GM23338 (cell line): ENCODE measurements around the gene ENPEP. TPM values are rescaled to one million over a fixed set of nuclear protein-coding genes. Genes with fewer than 3 reads are reported as not detected.
A peak's percentile ranks its signal among the peaks of the same experiment; 100 is the strongest.

Source experiments
- ATAC-seq: fragments of 200-7000 bp; cut with Tn5 transposase; 3 replicates; pipeline ENCODE4 v1.9.1; 2020
- DNase-seq: peaks from one replicate; pipeline ENCODE4 v3.0.0-alpha.2; 2015; ENCODE audit warnings: low spot score
- H2AFZ ChIP-seq: fragments of 200-600 bp; sonication (generic); 2 replicates; pipeline ENCODE4 v1.8.0; 2016; ENCODE audit warnings: antibody characterized with exemption, mild to moderate bottlenecking, moderate library complexity
- H3F3A ChIP-seq: fragments of 200-600 bp; sonication (generic); replicated peaks from 2 replicates; pipeline ENCODE4 v1.8.0; 2017; ENCODE audit warnings: antibody characterized with exemption, mixed run types, low read depth
- H3K27ac ChIP-seq: fragments of 200-600 bp; sonication (generic); 2 replicates; pipeline ENCODE4 v1.6.1; 2016; ENCODE audit warnings: low read depth
- H3K27me3 ChIP-seq: fragments of 200-600 bp; sonication (generic); 2 replicates; pipeline ENCODE4 v1.8.0; 2016; ENCODE audit warnings: mild to moderate bottlenecking, mixed run types, moderate library complexity; ENCODE audit not compliant: insufficient read depth
- H3K36me3 ChIP-seq: fragments of 200-600 bp; sonication (generic); 2 replicates; pipeline ENCODE4 v1.8.0; 2016; ENCODE audit warnings: mild to moderate bottlenecking; ENCODE audit not compliant: insufficient read depth
- H3K4me1 ChIP-seq: fragments of 200-600 bp; sonication (generic); 2 replicates; pipeline ENCODE4 v1.8.0; 2016; ENCODE audit warnings: mild to moderate bottlenecking, moderate library complexity; ENCODE audit not compliant: insufficient read depth
- H3K4me2 ChIP-seq: fragments of 200-600 bp; sonication (generic); 2 replicates; pipeline ENCODE4 v1.7.1; 2017; ENCODE audit warnings: mixed run types
- H3K4me3 ChIP-seq: fragments of 200-600 bp; sonication (generic); 2 replicates; pipeline ENCODE4 v1.6.1; 2016; ENCODE audit warnings: mixed run types
- H3K79me2 ChIP-seq: fragments of 200-600 bp; sonication (generic); replicated peaks from 2 replicates; pipeline ENCODE4 v1.8.0; 2017; ENCODE audit warnings: mild to moderate bottlenecking; ENCODE audit not compliant: insufficient read depth
- H3K9me2 ChIP-seq: fragments of 200-600 bp; sonication (generic); 2 replicates; pipeline ENCODE4 v1.8.0; 2017; ENCODE audit not compliant: insufficient read depth
- H4K20me1 ChIP-seq: fragments of 200-600 bp; sonication (generic); replicated peaks from 2 replicates; pipeline ENCODE4 v1.8.0; 2017; ENCODE audit warnings: mild to moderate bottlenecking; ENCODE audit not compliant: insufficient read depth
- H3K27ac Mint-ChIP-seq: 2 replicates; pipeline ENCODE4 v1.8.0; 2020; ENCODE audit warnings: inconsistent platforms, mild to moderate bottlenecking, moderate library complexity, mixed read lengths
- H3K27me3 Mint-ChIP-seq: 3 replicates; pipeline ENCODE4 v1.8.0; 2022; ENCODE audit warnings: low read depth, mild to moderate bottlenecking, moderate library complexity, mixed read lengths, inconsistent platforms; ENCODE audit not compliant: insufficient read depth, poor library complexity
- H3K36me3 Mint-ChIP-seq: 3 replicates; pipeline ENCODE4 v1.8.0; 2021; ENCODE audit warnings: low read depth, mild to moderate bottlenecking, inconsistent platforms, moderate library complexity, mixed read lengths
- H3K4me1 Mint-ChIP-seq: 3 replicates; pipeline ENCODE4 v1.8.0; 2020; ENCODE audit warnings: mild to moderate bottlenecking, inconsistent platforms, mixed read lengths
- H3K4me3 Mint-ChIP-seq: 3 replicates; pipeline ENCODE4 v1.8.0; 2021; ENCODE audit warnings: moderate library complexity, mild to moderate bottlenecking, inconsistent platforms, mixed read lengths
- H3K9me3 Mint-ChIP-seq: 3 replicates; pipeline ENCODE4 v1.8.0; 2020; ENCODE audit warnings: moderate library complexity, mild to moderate bottlenecking, inconsistent platforms, mixed read lengths
- CREB1 ChIP-seq: fragments of 250-450 bp; sonication (Bioruptor Pico); IDR thresholded peaks from 2 replicates; pipeline ENCODE4 v1.5.0; 2020; ENCODE audit warnings: low read depth, mild to moderate bottlenecking, moderate library complexity
- CTCF ChIP-seq, 2 experiments: fragments of 200-600 bp in 1 of 2; sonication (generic) in 1 of 2; conservative IDR thresholded peaks; 2 replicates each; pipeline versions ENCODE4 v1.5.1 to v1.6.1; 2016 to 2017; ENCODE audit warnings: antibody characterized with exemption in 2 of 2, low read depth in 2 of 2, mild to moderate bottlenecking in 2 of 2, moderate library complexity in 1 of 2
- EZH2 ChIP-seq: fragments of 200-600 bp; sonication (generic); IDR thresholded peaks from one replicate; pipeline ENCODE4 v1.8.0; 2017; ENCODE audit warnings: antibody characterized with exemption, mild to moderate bottlenecking, low read depth; ENCODE audit not compliant: unreplicated experiment
- EZH2phosphoT487 ChIP-seq: fragments of 200-600 bp; sonication (generic); IDR thresholded peaks from one replicate; pipeline ENCODE4 v1.8.1; 2018; ENCODE audit warnings: antibody characterized with exemption; ENCODE audit not compliant: unreplicated experiment
- JUNB ChIP-seq: IDR thresholded peaks from one replicate; pipeline ENCODE4 v1.6.1; 2016; ENCODE audit warnings: antibody characterized with exemption; ENCODE audit not compliant: unreplicated experiment
- NANOG ChIP-seq: IDR thresholded peaks from 2 replicates; pipeline ENCODE4 v1.6.1; 2016; ENCODE audit warnings: antibody characterized with exemption, borderline replicate concordance
- POLR2AphosphoS5 ChIP-seq: IDR thresholded peaks from 2 replicates; pipeline ENCODE4 v1.6.1; 2016; ENCODE audit warnings: antibody characterized with exemption, low read depth
- STAT1 ChIP-seq: IDR thresholded peaks from one replicate; pipeline ENCODE4 v1.6.1; 2016; ENCODE audit warnings: antibody characterized with exemption; ENCODE audit not compliant: unreplicated experiment
- ZNF114 ChIP-seq: fragments of 250-450 bp; sonication (Bioruptor Pico); IDR thresholded peaks from 2 replicates; pipeline ENCODE4 v1.5.0; 2020; ENCODE audit warnings: mild to moderate bottlenecking, moderate library complexity
- ZNF331 ChIP-seq: fragments of 250-450 bp; sonication (Bioruptor Pico); IDR thresholded peaks from 2 replicates; pipeline ENCODE4 v1.5.0; 2020; ENCODE audit warnings: low read depth, mild to moderate bottlenecking, moderate library complexity
- polyA plus RNA-seq: library from polyadenylated mRNA; unstranded; fragments of >200 nt; fragmentation: Nextera tagmentation; extraction: Ambion mirVana; gene quantifications from 2 replicates; pipeline ENCODE4 v1.2.1, GENCODE V29; 2016
- total RNA-seq: library from RNA; depleted of rRNA; stranded (reverse); fragments of >200 nt; shearing (Covaris generic); gene quantifications from 2 replicates; pipeline ENCODE4 v1.2.3, GENCODE V29; 2014
- TF ChIP-seq, protein P1 (sequence below): IDR thresholded peaks from one replicate; pipeline ENCODE4 v1.6.1; 2018; ENCODE audit warnings: antibody characterized with exemption; ENCODE audit not compliant: unreplicated experiment
- TF ChIP-seq, protein P2 (sequence below): IDR thresholded peaks from 2 replicates; pipeline ENCODE4 v1.6.1; 2016; ENCODE audit warnings: antibody characterized with exemption

Gene ENPEP
- total and polyA plus RNA-seq, 2 experiments from 2014 or later, result 0.79 to 1.5 TPM

DNA sequence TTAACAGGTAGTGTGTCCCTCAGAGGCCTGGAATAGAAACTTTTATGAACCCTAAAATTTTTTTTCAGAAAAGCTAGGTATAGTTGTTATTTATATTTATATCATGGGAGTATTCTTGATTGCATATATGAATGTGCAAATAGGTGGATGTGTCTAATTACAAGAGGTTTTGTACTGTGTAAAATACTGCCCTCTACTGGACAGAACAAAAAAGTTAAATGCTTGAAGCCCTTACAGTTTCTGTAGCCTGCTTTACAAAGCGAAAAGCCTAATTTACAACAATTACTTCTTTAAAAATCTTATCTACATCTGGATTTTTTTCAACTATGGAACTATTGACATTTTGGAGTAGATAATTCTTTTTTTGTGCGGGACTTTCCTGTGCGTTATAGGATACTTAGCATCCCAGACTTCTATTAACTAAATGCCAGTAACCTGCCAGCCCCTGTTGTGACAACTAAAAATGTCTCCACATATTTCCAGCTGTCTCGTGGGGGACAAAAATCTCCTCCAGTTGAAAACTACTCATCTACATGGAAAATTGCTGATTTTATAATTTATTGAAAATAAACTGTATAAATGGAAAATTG lies 35.1 kb downstream of the ENPEP start:
- Mint-ChIP-seq H3K36me3 (no peaks in the 10 kb centered on the region), H3K27ac (no peak overlapping the region), H3K4me1 (peaks cover 3% of the 10 kb centered on the region; the same call in 2 of the 3 replicates), H3K27me3 (peaks cover 1% of the 10 kb centered on the region), H3K9me3 (no peaks in the 10 kb centered on the region), H3K4me3 (no peak overlapping the region)
- peak; percentile 61 to 84 for TF ChIP-seq CTCF (conservative IDR thresholded peaks at IDR 0.05; ENCODE audit: low read depth in 2 of 2)
- no peak for TF ChIP-seq NANOG
- ATAC-seq, result peak; percentile 43; the same call in 1 of the 3 replicates
- Histone ChIP-seq H3K4me2 (no peak overlapping the region), H4K20me1 (no peaks in the 10 kb centered on the region), H3K4me1 (no peaks in the 10 kb centered on the region), H3K79me2 (no peaks in the 10 kb centered on the region), H3K36me3 (no peaks in the 10 kb centered on the region), H3K9me2 (no peaks in the 10 kb centered on the region), H3K4me3 (no peak overlapping the region), H3F3A (no peaks in the 10 kb centered on the region), H3K27ac (no peak overlapping the region), H3K27me3 (no peaks in the 10 kb centered on the region), H2AFZ (no peak overlapping the region)
- DNase-seq, result peak; percentile 78

GRCh38 chr4:110512901-110513300 lies 36.9 kb downstream of the ENPEP start:
- no peaks in the 10 kb centered on the region for H4K20me1 ChIP-seq
- no peak overlapping the region for H3K27ac Mint-ChIP-seq
- H3F3A ChIP-seq, result no peaks in the 10 kb centered on the region
- H3K9me3 Mint-ChIP-seq, result no peaks in the 10 kb centered on the region
- no peak overlapping the region for H3K4me3 Mint-ChIP-seq
- ATAC-seq (no peak), DNase-seq (no peak)
- no peak overlapping the region for H3K27ac ChIP-seq
- H2AFZ ChIP-seq, result no peak overlapping the region
- peaks cover 3% of the 10 kb centered on the region; the same call in 2 of the 3 replicates for H3K4me1 Mint-ChIP-seq
- no peaks in the 10 kb centered on the region for H3K27me3 ChIP-seq
- H3K36me3 ChIP-seq, result no peaks in the 10 kb centered on the region
- no peaks in the 10 kb centered on the region for H3K79me2 ChIP-seq
- H3K4me3 ChIP-seq, result no peak overlapping the region
- H3K4me1 ChIP-seq, result no peaks in the 10 kb centered on the region
- H3K9me2 ChIP-seq, result no peaks in the 10 kb centered on the region
- H3K4me2 ChIP-seq, result no peak overlapping the region
- peaks cover 3% of the 10 kb centered on the region for H3K27me3 Mint-ChIP-seq
- H3K36me3 Mint-ChIP-seq, result no peaks in the 10 kb centered on the region
- TF ChIP-seq ZNF114 (CRISPR knock-in tag) (no peak), POLR2AphosphoS5 (no peak), JUNB (no peak), CTCF (conservative IDR thresholded peaks at IDR 0.05; ENCODE audit: low read depth in 2 of 2) (no peak), STAT1 (no peak), NANOG (no peak), EZH2 (no peak), CREB1 (CRISPR knock-in tag) (no peak), EZH2phosphoT487 (no peak), ZNF331 (no peak)
- TF ChIP-seq, protein P1, sequence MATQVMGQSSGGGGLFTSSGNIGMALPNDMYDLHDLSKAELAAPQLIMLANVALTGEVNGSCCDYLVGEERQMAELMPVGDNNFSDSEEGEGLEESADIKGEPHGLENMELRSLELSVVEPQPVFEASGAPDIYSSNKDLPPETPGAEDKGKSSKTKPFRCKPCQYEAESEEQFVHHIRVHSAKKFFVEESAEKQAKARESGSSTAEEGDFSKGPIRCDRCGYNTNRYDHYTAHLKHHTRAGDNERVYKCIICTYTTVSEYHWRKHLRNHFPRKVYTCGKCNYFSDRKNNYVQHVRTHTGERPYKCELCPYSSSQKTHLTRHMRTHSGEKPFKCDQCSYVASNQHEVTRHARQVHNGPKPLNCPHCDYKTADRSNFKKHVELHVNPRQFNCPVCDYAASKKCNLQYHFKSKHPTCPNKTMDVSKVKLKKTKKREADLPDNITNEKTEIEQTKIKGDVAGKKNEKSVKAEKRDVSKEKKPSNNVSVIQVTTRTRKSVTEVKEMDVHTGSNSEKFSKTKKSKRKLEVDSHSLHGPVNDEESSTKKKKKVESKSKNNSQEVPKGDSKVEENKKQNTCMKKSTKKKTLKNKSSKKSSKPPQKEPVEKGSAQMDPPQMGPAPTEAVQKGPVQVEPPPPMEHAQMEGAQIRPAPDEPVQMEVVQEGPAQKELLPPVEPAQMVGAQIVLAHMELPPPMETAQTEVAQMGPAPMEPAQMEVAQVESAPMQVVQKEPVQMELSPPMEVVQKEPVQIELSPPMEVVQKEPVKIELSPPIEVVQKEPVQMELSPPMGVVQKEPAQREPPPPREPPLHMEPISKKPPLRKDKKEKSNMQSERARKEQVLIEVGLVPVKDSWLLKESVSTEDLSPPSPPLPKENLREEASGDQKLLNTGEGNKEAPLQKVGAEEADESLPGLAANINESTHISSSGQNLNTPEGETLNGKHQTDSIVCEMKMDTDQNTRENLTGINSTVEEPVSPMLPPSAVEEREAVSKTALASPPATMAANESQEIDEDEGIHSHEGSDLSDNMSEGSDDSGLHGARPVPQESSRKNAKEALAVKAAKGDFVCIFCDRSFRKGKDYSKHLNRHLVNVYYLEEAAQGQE, result no peak
- TF ChIP-seq, protein P2, sequence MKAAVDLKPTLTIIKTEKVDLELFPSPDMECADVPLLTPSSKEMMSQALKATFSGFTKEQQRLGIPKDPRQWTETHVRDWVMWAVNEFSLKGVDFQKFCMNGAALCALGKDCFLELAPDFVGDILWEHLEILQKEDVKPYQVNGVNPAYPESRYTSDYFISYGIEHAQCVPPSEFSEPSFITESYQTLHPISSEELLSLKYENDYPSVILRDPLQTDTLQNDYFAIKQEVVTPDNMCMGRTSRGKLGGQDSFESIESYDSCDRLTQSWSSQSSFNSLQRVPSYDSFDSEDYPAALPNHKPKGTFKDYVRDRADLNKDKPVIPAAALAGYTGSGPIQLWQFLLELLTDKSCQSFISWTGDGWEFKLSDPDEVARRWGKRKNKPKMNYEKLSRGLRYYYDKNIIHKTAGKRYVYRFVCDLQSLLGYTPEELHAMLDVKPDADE, result no peak
